ENCODE results near the gene FBXL15.

Gene FBXL15

DNA sequence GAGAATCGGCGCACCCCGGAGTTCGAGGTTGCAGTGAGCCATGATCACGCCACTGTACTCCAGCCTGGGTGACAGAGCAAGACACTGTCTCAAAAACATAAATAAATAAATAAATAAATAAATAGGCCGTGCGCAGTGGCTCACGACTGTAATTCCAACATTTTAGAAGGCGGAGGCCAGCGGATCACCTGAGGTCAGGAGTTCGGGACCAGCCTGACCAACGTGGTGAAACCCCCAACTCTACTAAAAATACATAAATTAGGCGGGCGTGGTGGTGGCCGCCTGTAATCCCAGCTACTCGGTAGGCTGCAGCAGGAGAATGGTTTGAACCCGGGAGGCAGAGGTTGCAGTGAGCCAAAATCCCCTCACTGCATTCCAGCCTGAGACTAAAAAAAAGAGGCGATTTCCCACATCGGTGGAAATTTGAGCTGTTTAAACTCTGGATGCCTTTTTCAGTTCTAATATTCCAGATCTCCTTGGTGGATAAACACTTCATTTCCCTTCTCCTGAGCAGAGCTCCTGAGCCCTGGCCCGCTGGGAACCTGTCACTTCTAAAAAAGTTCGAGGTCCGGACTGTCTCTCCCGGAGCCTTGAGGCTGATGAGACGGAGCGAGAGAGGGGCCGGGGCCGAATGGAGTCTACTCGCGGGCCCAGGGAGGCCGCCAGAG, 27.1 kb upstream of the FBXL15 start:
- H3K9me3 ChIP-seq (ENCODE audit: low read length) = no peaks in the 10 kb centered on the region
- peaks cover 4% of the 10 kb centered on the region for H3K36me3 ChIP-seq (ENCODE audit: insufficient read depth, low read length)
- peak overlapping the region; percentile 54 for H3K4me3 ChIP-seq (ENCODE audit: low read length)
- H3K4me1 ChIP-seq (ENCODE audit: insufficient read depth, low read length) = peaks cover 18% of the 10 kb centered on the region
- peak overlapping the region; percentile 91 for H2AFZ ChIP-seq (ENCODE audit: low read depth, low read length)
- no peaks in the 10 kb centered on the region for H3K27me3 ChIP-seq (ENCODE audit: insufficient read depth, low read length)

DNA sequence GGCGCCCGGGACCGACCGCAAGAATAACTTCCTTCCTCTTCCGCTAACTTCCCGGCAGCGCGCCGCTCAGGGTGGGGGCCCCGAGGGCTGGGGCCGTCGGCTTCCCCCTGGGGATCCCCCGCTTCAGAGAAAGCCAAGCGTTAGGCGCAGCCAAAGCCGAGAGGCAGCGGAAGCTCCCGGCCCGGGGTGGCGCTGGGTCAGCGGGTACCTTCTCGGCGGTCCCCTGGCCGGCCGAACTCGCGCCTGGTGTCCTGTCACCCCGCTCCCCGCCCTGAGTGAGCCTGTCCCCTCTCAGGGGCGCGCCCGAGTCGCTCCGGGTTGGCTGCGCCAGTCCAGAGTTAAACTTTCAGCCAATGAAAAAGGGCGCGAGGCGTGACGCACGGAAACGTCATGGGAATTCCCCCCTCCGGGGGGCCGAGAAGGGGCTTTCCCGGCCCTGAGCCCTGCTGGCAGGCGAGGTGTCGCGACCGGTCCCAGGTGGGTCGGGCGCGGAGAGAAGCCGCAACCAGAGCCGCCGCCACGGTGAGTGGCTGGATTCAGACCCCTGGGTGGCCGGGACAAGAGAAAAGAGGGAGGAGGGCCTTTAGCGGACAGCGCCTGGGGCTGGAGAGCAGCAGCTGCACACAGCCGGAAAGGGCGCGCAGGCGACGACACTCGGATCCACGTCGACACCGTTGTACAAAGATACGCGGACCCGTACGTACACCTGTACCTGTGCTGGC, 26.4 kb upstream of the FBXL15 start:
- Histone ChIP-seq H3K4me3 (ENCODE audit: low read length) (peak overlapping the region; percentile 54), H2AFZ (ENCODE audit: low read depth, low read length) (peak overlapping the region; percentile 91), H3K4me1 (ENCODE audit: insufficient read depth, low read length) (peaks cover 20% of the 10 kb centered on the region), H3K27me3 (ENCODE audit: insufficient read depth, low read length) (no peaks in the 10 kb centered on the region), H3K9me3 (ENCODE audit: low read length) (no peaks in the 10 kb centered on the region), H3K36me3 (ENCODE audit: insufficient read depth, low read length) (peaks cover 4% of the 10 kb centered on the region)

DNA sequence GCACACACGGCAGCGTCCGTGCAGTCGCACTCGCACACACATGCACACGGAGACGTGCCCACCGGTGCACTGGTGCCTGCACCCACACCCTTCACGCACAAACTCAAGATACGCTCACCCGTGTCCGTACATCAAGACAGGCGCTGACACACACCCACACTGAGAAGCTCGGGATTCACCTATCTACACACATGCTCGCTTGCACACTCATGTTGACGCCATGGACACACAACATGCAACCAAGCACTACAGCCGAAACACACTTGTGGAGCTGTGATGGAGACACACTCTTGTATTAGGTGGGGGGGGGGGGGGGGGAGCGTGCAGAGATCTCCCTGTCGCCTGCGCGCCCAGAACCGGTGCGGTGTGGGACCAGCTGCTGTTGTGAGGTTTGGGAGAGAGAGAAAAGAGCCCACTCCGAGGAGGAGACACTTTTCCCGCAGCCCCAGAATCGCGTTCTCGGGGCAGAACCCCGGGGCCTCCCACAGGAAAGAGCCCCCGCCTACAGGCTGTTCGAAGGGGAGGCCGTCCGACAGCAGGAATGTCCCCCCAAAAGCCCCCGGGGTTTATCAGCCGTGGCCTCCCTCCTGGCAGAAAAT, 25.7 kb upstream of the FBXL15 start:
- Histone ChIP-seq H3K4me3 (ENCODE audit: low read length) (peak overlapping the region; percentile 54), H2AFZ (ENCODE audit: low read depth, low read length) (peak overlapping the region; percentile 91), H3K36me3 (ENCODE audit: insufficient read depth, low read length) (peaks cover 4% of the 10 kb centered on the region), H3K9me3 (ENCODE audit: low read length) (no peaks in the 10 kb centered on the region), H3K4me1 (ENCODE audit: insufficient read depth, low read length) (peaks cover 24% of the 10 kb centered on the region), H3K27me3 (ENCODE audit: insufficient read depth, low read length) (no peaks in the 10 kb centered on the region)

DNA sequence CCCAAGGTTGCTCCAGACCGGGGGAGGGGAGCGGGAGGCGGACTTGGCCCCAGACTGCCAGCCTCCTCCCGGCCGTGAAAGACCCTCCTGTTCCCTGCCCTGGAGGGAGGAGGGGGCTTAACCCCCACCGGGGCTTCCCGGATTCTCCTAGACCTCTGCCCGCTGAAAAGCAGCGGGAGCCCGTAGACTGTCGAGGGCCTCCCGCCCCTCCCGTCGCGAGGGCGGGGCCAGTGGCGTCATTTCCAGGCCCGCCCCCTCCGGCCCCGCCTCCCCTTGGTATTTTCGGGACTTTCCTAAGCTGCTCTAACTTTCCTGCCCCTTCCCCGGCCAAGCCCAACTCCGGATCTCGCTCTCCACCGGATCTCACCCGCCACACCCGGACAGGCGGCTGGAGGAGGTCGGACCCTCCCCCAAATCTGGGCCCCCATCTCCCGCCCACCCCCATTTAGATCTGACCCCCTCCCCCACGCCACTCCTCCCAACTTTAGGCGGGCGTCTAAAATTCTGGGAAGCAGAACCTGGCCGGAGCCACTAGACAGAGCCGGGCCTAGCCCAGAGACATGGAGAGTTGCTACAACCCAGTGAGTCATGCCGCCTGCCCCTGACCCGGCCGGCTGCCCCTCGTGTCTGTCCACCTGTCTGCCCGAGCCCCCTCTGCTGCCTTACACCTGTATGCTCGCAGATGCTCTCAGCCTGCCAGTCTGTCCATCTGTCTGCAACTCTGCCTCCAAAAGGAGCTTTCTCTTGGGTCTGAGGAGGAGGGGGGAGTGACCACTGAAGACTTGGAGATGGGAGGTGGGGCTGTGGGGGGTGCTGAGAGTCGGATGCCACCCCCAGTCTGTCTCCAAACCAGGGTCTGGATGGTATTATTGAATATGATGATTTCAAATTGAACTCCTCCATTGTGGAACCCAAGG, 25.0 kb upstream of the FBXL15 start, which contains the start of gene NFKB2:
TSS of gene NFKB2 (plus strand) at position 306 of the 917 bp plus-strand sequence. CDS start at position 561, 255 bp downstream.
- Histone ChIP-seq H3K4me1 (ENCODE audit: insufficient read depth, low read length) (peaks cover 24% of the 10 kb centered on the region), H3K27me3 (ENCODE audit: insufficient read depth, low read length) (no peaks in the 10 kb centered on the region), H3K9me3 (ENCODE audit: low read length) (no peaks in the 10 kb centered on the region), H3K4me3 (ENCODE audit: low read length) (peak within 1 kb of the TSS; percentile 54), H2AFZ (ENCODE audit: low read depth, low read length) (peak within 1 kb of the TSS; percentile 91), H3K36me3 (ENCODE audit: insufficient read depth, low read length) (peaks cover 8% of the 10 kb centered on the region)

DNA sequence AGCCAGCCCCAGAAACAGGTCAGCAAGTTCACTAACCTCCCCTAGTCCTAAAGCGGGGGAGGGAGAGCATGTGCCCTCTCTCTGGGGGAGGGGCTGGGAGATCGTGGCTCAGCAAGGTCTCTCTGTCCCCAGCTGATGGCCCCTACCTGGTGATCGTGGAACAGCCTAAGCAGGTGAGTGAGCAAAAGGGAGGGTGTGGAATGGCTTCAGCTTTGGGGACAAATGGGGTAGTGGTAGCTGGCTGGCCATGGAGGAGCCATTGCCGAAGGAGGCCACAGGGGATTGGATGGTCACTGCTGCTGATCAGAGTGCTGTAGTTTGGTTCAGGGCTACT, 24.4 kb upstream of the FBXL15 start:
- no peak overlapping the region for H2AFZ ChIP-seq (ENCODE audit: low read depth, low read length)
- H3K9me3 ChIP-seq (ENCODE audit: low read length) = no peaks in the 10 kb centered on the region
- peaks cover 13% of the 10 kb centered on the region for H3K36me3 ChIP-seq (ENCODE audit: insufficient read depth, low read length)
- H3K4me3 ChIP-seq (ENCODE audit: low read length) = peak overlapping the region; percentile 54
- no peaks in the 10 kb centered on the region for H3K27me3 ChIP-seq (ENCODE audit: insufficient read depth, low read length)
- H3K4me1 ChIP-seq (ENCODE audit: insufficient read depth, low read length) = peaks cover 24% of the 10 kb centered on the region

DNA sequence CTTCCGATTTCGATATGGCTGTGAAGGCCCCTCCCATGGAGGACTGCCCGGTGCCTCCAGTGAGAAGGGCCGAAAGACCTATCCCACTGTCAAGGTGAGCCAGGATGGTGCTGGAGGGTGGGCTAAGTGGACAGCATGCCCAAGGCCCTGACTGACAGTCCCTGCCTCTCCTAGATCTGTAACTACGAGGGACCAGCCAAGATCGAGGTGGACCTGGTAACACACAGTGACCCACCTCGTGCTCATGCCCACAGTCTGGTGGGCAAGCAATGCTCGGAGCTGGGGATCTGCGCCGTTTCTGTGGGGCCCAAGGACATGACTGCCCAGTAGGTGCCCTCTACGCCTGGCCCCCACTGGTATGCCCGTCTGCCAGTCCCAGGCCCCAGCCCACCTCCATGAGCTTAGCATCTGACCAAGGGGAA, 23.9 kb upstream of the FBXL15 start:
- Histone ChIP-seq H3K9me3 (ENCODE audit: low read length) (no peaks in the 10 kb centered on the region), H3K4me3 (ENCODE audit: low read length) (no peak overlapping the region), H2AFZ (ENCODE audit: low read depth, low read length) (no peak overlapping the region), H3K36me3 (ENCODE audit: insufficient read depth, low read length) (peaks cover 17% of the 10 kb centered on the region), H3K4me1 (ENCODE audit: insufficient read depth, low read length) (peaks cover 24% of the 10 kb centered on the region), H3K27me3 (ENCODE audit: insufficient read depth, low read length) (no peaks in the 10 kb centered on the region)

DNA sequence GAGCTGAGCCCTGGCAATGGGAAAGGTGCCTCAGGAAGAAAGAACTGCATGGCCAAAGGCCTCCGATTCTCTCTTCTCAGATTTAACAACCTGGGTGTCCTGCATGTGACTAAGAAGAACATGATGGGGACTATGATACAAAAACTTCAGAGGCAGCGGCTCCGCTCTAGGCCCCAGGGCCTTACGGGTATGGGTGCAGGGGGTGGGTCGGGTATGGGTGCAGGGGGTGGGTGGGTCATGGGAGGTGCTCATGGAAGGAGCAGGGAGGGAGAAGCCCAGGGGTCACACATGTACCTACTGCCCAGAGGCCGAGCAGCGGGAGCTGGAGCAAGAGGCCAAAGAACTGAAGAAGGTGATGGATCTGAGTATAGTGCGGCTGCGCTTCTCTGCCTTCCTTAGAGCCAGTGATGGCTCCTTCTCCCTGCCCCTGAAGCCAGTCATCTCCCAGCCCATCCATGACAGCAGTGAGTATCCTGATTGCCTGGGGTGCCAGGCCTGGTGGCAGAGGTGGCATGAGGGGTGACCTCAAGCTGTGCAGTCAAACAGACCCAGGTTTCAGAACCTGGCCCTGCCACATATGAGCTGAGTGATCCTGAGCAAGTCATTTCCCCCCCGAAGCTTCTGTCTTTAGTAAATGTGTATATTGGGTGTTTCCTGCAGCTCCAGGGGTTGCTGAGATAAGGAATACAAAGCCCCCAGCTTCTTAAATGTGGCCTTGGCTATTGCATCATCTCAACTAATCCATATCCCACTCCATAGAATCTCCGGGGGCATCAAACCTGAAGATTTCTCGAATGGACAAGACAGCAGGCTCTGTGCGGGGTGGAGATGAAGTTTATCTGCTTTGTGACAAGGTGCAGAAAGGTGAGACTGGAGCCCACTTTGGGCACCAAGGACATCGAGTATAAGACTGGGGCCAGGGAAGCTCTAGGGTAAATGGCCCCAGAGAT, 23.1 kb upstream of the FBXL15 start:
- Histone ChIP-seq H3K9me3 (ENCODE audit: low read length) (no peaks in the 10 kb centered on the region), H3K4me1 (ENCODE audit: insufficient read depth, low read length) (peaks cover 24% of the 10 kb centered on the region), H3K27me3 (ENCODE audit: insufficient read depth, low read length) (no peaks in the 10 kb centered on the region), H3K36me3 (ENCODE audit: insufficient read depth, low read length) (peaks cover 19% of the 10 kb centered on the region), H2AFZ (ENCODE audit: low read depth, low read length) (no peak overlapping the region), H3K4me3 (ENCODE audit: low read length) (no peak overlapping the region)

DNA sequence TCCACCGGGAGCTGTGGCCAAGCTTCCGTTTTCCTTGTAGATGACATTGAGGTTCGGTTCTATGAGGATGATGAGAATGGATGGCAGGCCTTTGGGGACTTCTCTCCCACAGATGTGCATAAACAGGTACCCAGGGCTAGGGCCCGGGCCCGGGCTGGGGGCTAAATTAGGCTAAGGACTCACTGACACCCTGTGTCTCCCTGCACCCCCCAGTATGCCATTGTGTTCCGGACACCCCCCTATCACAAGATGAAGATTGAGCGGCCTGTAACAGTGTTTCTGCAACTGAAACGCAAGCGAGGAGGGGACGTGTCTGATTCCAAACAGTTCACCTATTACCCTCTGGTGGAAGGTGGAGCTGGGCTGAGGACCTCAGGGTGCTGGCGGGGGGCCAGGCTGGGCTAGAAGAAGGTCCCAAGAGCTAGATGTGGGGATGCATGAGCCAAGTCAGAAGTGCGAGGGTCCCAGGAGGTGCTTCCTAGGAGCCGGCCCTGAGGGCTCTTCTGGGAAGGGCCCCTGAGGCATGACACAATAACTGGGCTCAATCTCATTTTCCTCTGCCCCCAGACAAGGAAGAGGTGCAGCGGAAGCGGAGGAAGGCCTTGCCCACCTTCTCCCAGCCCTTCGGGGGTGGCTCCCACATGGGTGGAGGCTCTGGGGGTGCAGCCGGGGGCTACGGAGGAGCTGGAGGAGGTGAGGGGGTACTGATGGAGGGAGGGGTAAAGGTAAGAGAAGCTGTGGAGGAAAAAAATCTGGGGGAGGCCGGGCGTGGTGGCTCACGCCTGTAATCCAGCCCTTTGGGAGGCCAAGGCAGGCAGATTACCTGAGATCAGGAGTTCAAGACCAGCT, 22.2 kb upstream of the FBXL15 start:
- H3K4me3 ChIP-seq (ENCODE audit: low read length) = no peak overlapping the region
- peaks cover 22% of the 10 kb centered on the region for H3K36me3 ChIP-seq (ENCODE audit: insufficient read depth, low read length)
- no peak overlapping the region for H2AFZ ChIP-seq (ENCODE audit: low read depth, low read length)
- no peaks in the 10 kb centered on the region for H3K27me3 ChIP-seq (ENCODE audit: insufficient read depth, low read length)
- no peaks in the 10 kb centered on the region for H3K9me3 ChIP-seq (ENCODE audit: low read length)
- peaks cover 24% of the 10 kb centered on the region for H3K4me1 ChIP-seq (ENCODE audit: insufficient read depth, low read length)

DNA sequence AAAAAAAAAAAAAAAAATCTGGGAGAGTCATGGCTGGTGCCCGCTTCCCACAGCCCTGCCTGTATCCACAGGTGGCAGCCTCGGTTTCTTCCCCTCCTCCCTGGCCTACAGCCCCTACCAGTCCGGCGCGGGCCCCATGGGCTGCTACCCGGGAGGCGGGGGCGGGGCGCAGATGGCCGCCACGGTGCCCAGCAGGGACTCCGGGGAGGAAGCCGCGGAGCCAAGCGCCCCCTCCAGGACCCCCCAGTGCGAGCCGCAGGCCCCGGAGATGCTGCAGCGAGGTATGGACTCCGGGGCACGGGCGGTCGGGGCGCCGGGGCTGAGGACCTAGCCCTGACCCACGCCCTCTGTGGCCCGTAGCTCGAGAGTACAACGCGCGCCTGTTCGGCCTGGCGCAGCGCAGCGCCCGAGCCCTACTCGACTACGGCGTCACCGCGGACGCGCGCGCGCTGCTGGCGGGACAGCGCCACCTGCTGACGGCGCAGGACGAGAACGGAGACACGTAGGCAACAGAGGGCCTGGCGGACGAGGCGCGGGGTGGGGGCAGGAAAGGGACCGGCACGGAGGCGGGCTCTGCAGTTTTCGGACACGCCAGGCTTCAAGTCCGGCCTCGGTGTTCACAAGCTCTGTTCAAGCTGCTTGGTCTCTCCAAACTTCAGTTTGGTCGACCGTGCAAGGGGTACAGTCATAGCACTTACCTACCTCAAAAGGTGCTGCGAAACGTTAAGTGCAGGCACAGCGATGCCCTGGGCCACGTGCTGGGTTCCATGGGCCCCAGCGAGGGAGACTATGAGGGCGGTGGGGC, 21.2 kb upstream of the FBXL15 start:
- peak overlapping the region; percentile 3 for H2AFZ ChIP-seq (ENCODE audit: low read depth, low read length)
- no peaks in the 10 kb centered on the region for H3K9me3 ChIP-seq (ENCODE audit: low read length)
- H3K4me3 ChIP-seq (ENCODE audit: low read length) = peak overlapping the region; percentile 32
- peaks cover 22% of the 10 kb centered on the region for H3K4me1 ChIP-seq (ENCODE audit: insufficient read depth, low read length)
- H3K27me3 ChIP-seq (ENCODE audit: insufficient read depth, low read length) = no peaks in the 10 kb centered on the region
- peaks cover 26% of the 10 kb centered on the region for H3K36me3 ChIP-seq (ENCODE audit: insufficient read depth, low read length)

DNA sequence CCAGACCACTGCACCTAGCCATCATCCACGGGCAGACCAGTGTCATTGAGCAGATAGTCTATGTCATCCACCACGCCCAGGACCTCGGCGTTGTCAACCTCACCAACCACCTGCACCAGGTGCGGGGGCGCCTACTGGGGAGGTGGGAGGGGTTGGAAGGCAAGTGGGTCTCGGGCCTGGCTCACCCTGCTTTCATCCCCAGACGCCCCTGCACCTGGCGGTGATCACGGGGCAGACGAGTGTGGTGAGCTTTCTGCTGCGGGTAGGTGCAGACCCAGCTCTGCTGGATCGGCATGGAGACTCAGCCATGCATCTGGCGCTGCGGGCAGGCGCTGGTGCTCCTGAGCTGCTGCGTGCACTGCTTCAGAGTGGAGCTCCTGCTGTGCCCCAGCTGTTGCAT, 20.6 kb upstream of the FBXL15 start:
- H3K27me3 ChIP-seq (ENCODE audit: insufficient read depth, low read length) = no peaks in the 10 kb centered on the region
- no peak overlapping the region for H2AFZ ChIP-seq (ENCODE audit: low read depth, low read length)
- peaks cover 31% of the 10 kb centered on the region for H3K36me3 ChIP-seq (ENCODE audit: insufficient read depth, low read length)

More for the DNA sequence above, 20.6 kb upstream of the FBXL15 start:
- no peaks in the 10 kb centered on the region for H3K9me3 ChIP-seq (ENCODE audit: low read length)
- H3K4me1 ChIP-seq (ENCODE audit: insufficient read depth, low read length) = peaks cover 16% of the 10 kb centered on the region
- no peak overlapping the region for H3K4me3 ChIP-seq (ENCODE audit: low read length)

All from neuron (in vitro differentiated cells).